HG03025 (cell line): Measurements from ENCODE around the gene VAT1L.

Experiments used
- ATAC-seq: cut with Tn5 transposase; IDR thresholded peaks from one replicate; pipeline ENCODE4 v1.9.1; 2021; ENCODE audit warnings: mild to moderate bottlenecking, moderate library complexity; ENCODE audit not compliant: unreplicated experiment, low FRiP score

VAT1L gene

DNA sequence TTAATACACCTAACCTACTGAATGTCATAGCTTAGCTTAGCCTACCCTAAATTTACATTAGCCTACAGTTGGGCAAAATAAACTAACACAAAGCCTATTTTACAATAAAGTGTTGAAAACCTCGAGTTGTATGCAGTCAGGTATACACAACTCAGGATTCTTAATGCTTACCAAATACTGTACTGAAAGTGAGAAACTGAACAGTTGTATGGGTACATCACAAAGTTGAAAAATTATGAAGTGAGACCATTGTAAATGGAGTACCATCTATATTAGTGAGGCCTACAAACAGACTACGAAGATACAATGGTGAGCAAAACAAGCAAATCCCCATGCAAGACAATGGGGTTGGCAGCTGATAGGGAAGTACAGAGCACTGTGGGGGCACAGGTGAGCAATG, 79.7 kb downstream of the VAT1L start:
- peak; percentile 29 for ATAC-seq

DNA sequence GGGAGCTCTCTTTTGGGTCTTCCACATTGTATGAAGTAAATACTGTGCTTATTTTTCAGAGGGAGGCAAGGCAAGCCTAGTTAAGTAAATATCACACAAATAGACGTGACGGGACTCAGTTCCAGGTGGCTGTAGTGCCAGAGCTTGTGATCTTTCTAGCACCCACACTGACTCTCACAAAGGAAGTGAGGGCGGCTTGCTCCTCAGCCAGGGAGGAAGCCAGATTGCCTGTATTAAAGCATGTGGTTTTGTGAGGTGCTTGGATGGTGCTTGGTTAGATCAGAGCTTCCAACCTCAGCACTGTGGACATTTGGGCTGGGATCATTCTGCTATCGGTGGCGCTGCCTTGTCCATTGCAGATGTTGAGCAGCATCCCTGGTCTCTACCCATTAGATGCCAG, 80.1 kb downstream of the VAT1L start:
- ATAC-seq = peak; percentile 97

DNA sequence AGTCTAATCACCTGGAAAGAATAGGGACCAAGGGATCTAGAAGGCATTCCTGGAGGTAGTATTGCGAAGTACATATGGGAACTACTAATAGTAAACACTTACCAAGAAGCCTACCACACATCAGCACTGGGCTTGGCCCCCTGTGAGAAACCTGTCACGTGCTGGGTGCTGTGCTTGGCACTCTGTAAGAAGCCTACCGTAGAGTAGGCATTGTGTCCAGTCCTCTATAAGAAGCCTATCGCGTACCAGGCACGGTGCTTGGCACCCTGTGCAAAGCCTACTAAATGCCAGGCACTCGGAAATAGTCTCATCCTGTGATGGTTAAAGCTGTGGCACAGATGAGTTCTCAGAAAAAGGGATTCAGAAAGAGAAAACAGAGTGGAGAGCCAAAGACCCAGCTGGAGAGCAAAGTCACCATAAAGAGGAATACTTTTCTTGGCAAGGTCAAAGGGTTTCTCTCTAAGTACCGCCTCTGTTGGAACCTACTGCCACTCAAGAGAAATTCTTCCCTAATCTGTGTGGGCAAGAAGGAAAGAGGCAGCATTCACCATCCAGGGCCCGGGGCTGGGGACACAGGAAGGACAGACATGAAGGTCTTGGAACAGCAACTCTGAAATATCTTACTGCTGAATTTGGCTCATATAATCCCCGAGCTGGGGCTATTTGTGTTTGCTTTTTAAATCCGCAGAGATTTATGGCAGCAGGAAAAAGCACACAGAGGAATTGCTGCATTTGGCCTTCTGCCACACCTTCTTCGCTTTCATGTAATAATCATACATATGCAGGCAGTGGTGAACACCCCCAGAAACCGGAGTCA, 81.8 kb downstream of the VAT1L start:
- no peak for ATAC-seq

DNA sequence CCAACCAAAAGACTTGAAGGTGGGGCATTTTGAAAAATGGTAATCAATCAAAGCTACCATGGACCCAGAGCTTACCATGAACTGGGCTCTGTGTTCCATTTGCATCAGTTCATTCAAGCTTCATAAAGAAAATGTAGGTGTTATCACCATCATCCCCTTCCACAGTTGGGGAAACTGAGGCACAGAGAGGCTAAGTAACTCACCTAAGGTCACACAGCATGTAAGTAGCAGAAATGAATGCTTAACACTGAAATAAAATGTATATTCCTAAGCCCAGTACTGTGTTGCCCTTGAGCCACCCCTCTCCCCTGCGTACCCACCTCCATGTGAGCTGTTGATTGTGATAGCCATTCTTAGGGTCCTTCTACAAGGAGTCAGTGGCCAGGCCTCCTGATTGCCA, 83.6 kb downstream of the VAT1L start:
- no peak for ATAC-seq

DNA sequence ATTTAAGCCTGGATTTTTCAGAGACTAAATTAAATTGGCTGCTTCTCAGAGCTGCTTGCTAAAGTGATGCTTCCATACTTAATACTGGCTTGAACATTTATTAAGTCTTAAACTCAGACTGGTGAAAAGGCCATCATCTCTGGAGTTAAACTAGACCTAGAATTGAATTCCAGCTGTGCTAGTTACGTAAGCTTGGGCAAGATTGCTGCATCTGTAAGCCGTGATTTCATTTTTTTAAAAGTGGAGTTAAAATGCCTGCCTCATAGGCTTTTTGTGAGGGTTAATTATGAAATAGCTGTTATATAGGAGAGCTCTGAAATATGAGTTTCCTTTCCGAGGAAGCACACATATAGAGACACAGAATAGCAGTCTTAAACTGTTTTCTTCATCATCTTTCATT, 84.7 kb downstream of the VAT1L start:
- ATAC-seq = no peak

DNA sequence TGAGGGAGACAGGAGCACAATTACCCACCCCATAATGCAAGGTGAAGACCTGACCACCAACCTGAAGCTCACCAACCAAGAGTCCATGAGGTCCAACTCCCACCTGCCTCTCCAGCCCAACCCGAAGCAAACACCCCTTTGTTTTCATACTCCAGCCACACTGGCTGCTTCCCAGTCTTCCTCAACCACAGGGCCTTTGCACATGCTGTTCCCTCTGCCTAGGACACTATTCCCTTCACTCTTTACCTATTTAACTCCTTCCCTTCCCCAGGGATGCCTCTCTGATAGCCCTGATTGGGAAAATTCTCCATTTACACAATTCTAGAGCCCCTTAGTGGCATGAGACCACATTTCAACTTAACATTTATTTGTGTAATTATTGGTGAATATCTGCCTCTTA, 86.0 kb downstream of the VAT1L start:
- ATAC-seq = no peak

DNA sequence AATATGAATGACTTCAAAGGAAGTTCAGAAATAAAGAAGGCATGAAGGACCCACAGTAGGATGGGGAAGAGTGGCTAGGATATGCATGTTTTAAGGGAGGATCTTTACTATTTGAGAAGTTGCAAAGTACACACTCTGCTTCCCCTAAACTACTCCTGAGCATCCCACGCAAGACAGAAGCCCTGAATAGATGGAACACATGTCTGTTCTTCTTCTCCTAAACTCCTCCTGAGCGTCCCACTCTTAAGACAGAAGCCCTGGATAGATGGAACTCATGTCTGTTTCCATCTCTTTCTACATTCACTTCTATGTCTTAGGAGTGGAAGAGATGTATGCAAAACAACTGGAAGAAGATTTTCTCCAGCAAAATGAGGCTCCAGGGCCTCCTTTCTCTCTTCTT, 88.4 kb downstream of the VAT1L start:
- no peak for ATAC-seq

DNA sequence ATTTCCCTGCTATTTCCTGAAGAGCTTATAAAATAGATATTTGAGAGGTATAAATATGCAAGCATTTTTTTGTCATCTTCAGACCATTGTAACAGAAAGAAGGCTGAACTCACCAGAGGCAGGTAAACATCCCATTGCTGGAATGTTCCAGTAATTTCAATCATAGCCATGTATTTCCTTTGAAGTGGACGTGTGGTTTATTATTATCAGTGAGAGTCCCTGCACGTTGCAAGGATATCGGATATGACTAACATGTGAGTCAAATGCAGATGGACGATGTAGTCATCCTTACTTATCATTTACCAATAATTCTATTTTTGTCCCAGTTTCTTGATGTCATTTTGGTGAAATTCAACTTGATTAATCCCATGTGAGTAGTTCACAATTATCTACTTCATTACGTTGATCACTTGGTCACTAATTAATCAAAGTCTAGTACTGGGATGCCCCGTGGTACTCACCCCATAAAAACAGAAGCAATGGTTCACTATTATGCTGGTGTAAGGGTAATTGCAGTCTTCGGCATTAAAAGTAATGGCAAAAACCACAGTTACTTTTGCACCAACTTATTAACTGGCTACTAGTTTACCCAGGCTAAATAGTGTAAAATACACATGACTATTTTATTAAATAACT, 89.5 kb downstream of the VAT1L start:
- no peak for ATAC-seq

DNA sequence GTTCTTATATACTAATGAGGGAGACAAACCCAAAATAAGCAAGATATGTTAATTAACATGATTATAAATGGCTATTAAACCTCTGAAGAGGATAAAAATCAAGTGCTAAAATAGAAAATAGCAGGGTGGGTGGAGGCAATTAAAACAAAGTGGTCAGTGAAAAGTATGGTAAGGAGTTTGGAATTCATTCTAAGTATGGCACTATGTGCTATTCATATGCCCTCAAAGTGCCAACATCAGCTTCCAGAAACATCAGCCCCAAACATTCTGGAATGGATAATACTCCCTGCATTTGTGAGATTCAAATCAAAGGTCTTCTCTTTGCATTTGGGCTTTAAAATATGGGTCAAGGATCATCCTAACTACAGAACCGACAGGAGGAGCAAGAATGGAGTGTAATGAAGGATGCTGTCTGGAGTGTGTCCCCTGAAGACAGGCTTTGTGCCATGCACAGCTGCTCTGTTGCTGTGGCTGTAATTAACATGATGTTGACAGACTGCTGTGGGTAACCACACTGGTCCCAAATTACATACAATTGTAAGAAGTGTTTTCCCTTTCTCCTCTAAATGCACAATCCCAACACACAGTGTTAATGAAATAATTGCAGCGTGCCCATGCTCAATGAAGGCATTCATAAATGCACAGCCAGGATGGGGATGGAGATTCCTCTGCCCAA, 93.1 kb downstream of the VAT1L start:
- ATAC-seq = no peak

DNA sequence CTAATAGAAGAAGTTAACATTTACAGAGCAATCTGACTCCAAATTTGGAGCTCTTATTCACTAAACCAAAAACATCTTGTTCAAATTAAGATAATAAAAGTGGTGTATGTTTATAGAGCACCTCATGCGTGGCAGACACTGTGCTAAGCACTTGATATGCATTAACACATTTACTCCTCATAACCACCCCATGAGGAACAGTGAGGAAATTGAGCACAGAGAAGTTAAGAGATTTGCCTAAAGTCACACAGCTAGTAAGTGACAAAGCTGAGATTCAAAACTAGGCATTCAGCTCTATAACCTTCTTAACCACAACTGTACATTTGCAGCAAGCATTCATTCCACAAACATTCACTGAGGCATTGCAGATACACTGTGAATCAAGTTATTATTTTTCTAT, 94.0 kb downstream of the VAT1L start:
- ATAC-seq = no peak

DNA sequence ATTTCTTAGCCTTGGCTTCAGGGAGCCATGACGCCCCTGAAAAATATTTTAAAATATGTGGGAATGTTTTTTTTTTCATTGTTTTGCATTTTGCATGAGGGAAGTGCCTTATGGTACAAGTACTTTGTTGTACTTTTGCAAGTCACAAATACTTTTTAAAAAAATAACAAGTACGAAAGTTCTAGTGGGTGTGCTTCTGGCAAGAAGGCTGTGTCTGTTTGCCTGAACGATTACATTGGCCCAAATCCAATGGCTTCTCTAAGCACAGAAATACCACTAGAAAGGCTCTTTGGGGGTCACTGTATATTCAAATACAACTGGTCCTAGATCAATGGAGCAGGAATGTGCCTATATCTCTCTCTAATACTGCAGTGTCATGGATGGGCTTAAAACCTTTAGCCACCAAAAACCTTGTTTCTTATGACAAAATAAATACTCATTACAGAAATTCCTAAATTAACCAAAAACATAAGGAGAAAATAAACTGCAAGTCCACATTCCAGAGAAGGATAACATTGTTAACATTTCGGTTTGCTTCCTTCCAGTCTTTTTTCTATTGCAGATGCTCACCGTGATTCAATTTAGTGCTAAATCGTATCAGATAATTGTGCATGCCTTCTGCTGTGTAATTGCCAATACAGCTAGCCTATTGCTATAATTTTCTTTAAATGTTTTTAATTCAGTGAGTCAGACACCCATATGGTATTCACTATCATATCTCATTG, 97.4 kb downstream of the VAT1L start:
- no peak for ATAC-seq

DNA sequence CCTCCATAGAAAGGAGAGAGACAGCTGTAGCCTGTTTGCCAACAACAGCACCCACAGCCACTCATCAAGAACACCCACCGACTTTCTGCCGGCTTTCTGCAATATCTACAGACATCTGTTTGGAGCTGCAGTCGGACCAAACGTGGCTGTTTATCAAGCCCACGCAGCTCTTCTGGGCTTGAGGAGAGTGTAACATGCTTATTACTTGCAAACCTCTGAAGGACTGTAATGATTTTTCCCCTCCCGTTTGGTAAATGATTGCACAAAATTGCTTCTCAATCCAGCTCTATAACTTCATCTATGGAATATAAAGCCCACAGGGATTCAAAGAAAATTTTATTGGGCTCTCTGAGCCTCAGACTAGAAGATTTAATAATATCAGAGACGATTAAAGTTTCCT, 100.5 kb downstream of the VAT1L start:
- ATAC-seq = no peak

DNA sequence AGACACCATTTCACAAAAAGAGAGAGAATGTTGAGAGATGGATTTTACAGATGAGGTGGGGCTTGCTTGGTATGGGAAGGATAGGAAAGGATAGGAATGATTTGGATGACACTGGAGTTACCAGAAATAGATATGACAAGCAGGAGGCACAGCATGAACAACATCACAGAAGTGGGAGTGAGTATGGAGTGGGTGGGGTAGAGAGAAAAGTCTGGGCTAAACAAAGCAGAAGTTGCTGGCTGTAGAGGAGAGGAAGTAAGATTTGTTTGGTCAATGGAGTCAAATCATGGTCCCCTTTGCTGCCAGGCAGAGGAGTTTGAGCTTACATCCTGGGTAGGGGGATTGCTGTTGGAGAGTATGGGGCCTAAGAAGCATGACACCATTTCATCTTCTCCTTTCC, 101.7 kb downstream of the VAT1L start:
- ATAC-seq = no peak

DNA sequence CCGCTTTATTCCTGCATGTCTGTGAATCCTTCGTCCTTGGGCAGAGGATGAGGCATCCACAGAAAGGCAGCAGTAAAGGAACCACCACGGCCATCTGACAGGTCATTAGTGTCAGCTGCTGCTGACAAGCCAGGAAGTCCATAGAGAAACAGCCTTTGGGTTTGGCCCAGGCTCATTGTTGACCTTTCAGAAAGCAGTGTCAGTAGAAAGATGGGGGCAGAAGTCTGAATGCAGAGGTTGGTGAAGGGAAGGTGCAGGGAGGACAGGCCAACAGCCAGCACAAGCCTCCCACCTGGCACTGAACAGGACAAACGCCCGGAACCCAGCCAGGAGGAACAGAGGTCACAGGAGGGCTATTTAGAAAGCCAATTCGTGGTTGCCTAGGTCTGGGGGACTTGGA, 105.8 kb downstream of the VAT1L start:
- no peak for ATAC-seq

DNA sequence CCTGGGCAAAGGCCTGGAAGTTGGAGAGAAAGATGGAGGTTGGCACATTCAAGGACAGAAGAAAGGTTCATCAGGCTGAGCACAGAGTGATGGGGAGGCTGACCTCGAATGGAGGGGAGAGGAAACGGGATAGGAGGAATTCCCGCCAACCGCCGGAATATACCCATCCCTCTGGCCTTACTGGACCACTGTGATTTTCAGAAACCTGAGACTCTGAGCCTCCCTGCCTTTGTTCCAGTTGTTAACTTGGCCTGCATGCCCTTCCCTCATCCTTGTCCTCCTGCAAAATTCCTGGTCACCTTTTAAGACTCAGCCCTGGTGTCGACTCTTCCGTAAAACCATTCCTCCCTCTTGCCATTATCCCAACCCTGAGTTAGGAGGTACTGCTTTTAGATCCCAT, 107.6 kb downstream of the VAT1L start:
- no peak for ATAC-seq

DNA sequence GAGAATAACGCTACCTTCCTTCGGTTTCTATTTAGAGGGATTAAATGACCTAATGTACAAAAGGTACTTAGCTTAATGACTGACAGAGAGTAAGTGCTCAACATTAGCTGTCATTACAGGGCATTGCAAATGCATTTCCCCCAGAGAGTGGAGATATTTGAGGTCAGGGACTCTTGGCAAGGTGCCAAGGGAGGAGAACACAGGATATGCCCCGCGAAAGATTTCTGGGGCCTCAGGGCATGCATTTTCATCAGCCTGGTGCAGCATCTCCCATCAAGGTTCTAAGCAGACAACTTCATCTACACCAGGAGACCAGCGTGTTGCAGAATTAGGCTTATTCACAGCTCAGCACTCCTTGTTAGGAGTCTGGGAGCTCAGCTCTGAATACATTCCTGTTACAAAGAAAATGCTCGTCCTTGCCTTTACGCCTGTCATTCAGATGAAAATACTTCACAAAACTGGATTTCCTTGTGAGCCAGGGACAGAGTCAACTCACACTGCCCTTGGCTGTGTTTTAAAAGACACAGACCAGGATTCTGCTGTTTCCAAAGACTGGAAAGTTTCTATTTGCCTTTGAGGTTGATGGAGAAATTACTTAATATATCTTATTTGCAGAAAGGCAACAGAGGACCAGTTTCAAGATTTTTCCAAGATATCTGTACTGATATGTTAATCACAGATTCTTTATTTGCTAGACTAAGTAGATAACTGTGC, 108.2 kb downstream of the VAT1L start:
- no peak for ATAC-seq

DNA sequence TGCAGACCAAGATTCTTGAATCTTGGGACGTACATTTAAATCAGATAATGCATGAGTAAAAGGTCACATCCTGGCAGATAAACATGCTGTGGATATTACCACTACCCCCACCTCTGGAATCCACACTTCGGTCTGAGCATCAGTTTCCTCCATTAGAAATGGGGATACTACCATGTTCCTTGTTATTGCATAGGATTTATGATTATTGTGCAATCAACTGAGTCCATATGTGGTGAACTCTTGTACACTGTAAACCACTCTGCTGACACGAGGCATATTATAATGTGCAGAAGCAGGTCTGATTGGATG, 108.7 kb downstream of the VAT1L start:
- ATAC-seq = no peak

DNA sequence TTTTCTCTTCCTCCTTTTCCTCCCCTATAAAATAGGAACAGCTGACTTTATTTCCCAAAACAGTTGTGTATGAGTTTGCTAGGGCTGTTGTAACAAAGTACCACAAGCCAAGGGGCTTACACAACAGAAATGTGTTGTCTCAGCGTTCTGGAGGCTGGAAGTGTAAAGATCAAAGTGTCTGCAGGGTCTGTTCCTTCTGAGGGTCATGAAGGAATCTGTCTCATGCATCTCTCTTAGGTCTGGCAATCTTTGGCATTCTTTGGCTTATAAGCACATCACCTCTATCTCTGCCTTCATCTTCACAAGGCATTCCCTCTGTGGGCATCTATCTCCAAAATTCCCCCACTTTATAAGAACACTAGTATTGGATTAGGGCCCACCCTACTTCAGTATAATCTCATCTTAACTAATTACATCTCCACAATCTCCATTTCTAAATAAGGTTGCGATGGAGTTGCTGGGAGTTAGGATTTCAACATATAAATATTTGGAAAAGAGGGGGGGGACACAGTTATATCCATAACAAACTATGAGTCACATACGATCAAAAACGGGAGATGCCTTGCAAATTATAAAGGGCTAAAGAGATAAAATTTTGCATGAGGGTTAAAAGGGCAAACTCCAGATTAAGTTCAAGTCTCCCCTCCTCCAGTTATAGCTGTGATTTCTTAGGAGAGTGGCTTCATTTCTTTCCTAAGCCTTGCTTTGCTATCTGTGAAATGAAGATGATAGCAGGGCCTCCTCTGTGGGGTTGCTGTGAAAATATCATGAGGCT, 109.7 kb downstream of the VAT1L start:
- ATAC-seq = no peak

DNA sequence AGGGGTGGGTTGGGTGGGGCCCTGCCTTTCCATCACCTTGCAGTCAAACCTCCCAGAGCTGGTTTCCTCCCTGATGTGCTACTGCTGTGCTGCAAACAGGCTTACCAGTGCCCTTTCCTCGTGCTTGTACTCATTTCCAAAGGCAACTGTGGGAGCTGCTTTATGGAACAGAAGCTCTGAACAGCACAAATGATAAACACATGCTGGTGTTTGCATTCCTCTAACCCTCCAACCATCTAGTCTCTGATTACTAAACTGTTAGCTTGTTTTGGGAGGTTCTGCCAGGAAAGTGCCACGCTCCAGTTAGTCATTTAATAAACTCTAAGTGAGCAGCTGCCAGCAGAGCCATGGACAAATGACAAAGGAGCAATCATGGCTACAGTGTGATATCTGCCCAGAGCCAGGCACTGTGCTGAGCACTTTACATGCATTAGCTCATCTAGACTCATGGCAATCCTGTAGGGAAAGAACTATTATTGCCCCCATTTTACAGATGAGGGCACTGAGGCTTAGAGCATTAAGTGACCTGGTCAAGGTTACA, 110.4 kb downstream of the VAT1L start:
- ATAC-seq = no peak

DNA sequence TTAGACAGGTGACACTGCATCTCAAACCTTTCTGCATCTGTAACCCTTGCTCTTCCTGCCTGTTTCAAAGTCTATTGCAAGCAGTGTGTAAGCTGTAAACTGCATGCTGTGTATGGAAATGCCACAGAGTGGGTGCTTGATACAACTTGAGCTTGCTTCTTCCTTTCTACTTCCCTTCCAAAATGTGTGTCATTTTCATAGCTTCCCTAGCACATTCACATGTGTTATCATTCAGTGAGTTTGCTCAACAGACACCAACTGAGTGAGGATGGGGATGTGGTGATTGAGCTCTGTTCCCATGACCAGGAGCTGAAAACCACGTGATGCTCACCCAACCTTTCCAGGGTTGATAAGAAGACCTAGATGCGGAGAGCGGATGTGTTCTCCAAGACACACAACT, 111.1 kb downstream of the VAT1L start:
- no peak for ATAC-seq
